ENCODE data around the gene HPS3. TPM values are rescaled to one million over a fixed set of nuclear protein-coding genes. Genes with fewer than 3 reads are reported as not detected.

The HPS3 gene
- total and polyA plus RNA-seq, 12 donors, result 3.7 to 12.8 (median 4.7) TPM

- no peak for ATAC-seq
- peaks cover 0 to 100% (median 17%) of the 10 kb centered on the region in 9 donors for H3K36me3 ChIP-seq
- H3K4me3 ChIP-seq, result no peak overlapping the region
- H3K27ac ChIP-seq, result no peak overlapping the region
- H3K4me1 ChIP-seq, result no peaks in the 10 kb centered on the region
- DNase-seq, result no peak
- 65 to 81% methylated on average over 4 of the region's 4 CpGs for WGBS, 2 donors
- intact Hi-C loops (cut with DNase I), result no loop called here
- no peaks in the 10 kb centered on the region for H3K9me3 ChIP-seq
- no peaks in the 10 kb centered on the region for H3K27me3 ChIP-seq
- TF ChIP-seq CTCF (IDR thresholded peaks at IDR 0.05), result no peak
These were observed 31.4 kb downstream of the HPS3 start for GRCh38 chr3:149160754-149161300.

GRCh38 chr3:149162007-149162406 lies 32.6 kb downstream of the HPS3 start:
- Histone ChIP-seq H3K27me3 (no peaks in the 10 kb centered on the region), H3K9me3 (no peaks in the 10 kb centered on the region), H3K27ac (no peak overlapping the region), H3K36me3 (peaks cover 0 to 100% (median 17%) of the 10 kb centered on the region in 9 donors), H3K4me3 (no peak overlapping the region), H3K4me1 (no peaks in the 10 kb centered on the region)
- intact Hi-C loops (cut with DNase I), result no loop called here
- no peak for ATAC-seq
- TF ChIP-seq CTCF (IDR thresholded peaks at IDR 0.05), result no peak
- DNase-seq, result no peak
- WGBS, 2 donors, result 81 to 84% methylated on average over 2 of the region's 2 CpGs

- WGBS, 2 donors, result 52 to 74% methylated on average over 1 of the region's 1 CpG
- no peak for TF ChIP-seq CTCF (IDR thresholded peaks at IDR 0.05)
- peaks cover 0 to 100% (median 17%) of the 10 kb centered on the region in 9 donors for H3K36me3 ChIP-seq
- H3K27ac ChIP-seq, result no peak overlapping the region
- no peak overlapping the region for H3K4me3 ChIP-seq
- no peaks in the 10 kb centered on the region for H3K4me1 ChIP-seq
- DNase-seq (no peak), ATAC-seq (peak in 1 of 8 donors; percentile 50)
- H3K27me3 ChIP-seq, result no peaks in the 10 kb centered on the region
- no peaks in the 10 kb centered on the region for H3K9me3 ChIP-seq
- intact Hi-C loops (cut with DNase I), result no loop called here
These were observed 33.6 kb downstream of the HPS3 start for GRCh38 chr3:149163066-149163465.

GRCh38 chr3:149167898-149168297 lies 38.5 kb downstream of the HPS3 start:
- no peaks in the 10 kb centered on the region for H3K27me3 ChIP-seq
- peaks cover 0 to 99% (median 35%) of the 10 kb centered on the region in 9 donors for H3K36me3 ChIP-seq
- TF ChIP-seq CTCF (IDR thresholded peaks at IDR 0.05), result no peak
- ATAC-seq, result no peak
- 89 to 91% methylated on average over 2 of the region's 2 CpGs for WGBS, 2 donors
- intact Hi-C loops (cut with DNase I), result no loop called here
- H3K27ac ChIP-seq, result no peak overlapping the region
- DNase-seq, result no peak
- H3K4me3 ChIP-seq, result no peak overlapping the region
- no peaks in the 10 kb centered on the region for H3K9me3 ChIP-seq
- no peaks in the 10 kb centered on the region for H3K4me1 ChIP-seq

Data from heart right ventricle (tissue), 16 donors.